ENCODE data around the gene RPA1. TPM values are rescaled to one million over a fixed set of nuclear protein-coding genes. Genes with fewer than 3 reads are reported as not detected.

Gene RPA1
- total RNA-seq, 1 donor from 2014 or later: 30.9 TPM

- intact Hi-C loops (cut with DNase I): no loop called here
- TF ChIP-seq POLR2AphosphoS5 (IDR thresholded peaks at IDR 0.05; ENCODE audit: insufficient read depth in 1 of 2, low read depth in 1 of 2): no peak
- no peak for TF ChIP-seq CTCF (IDR thresholded peaks at IDR 0.05)
- TF ChIP-seq POLR2A (IDR thresholded peaks at IDR 0.05): no peak
- Histone ChIP-seq H3K9me3 (no peaks in the 10 kb centered on the region), H3K27me3 (no peaks in the 10 kb centered on the region), H3K27ac (no peak overlapping the region), H3K36me3 (no peaks in the 10 kb centered on the region), H3K4me3 (no peak overlapping the region), H3K4me1 (no peaks in the 10 kb centered on the region)
- DNase-seq (ENCODE audit: extremely low spot score in 2 of 2): no peak
These were observed 117.5 kb downstream of the RPA1 start for GRCh38 chr17:1947229-1947742.

- Histone ChIP-seq H3K36me3 (no peaks in the 10 kb centered on the region), H3K27me3 (no peaks in the 10 kb centered on the region), H3K9me3 (no peaks in the 10 kb centered on the region), H3K27ac (no peak overlapping the region), H3K4me3 (no peak overlapping the region), H3K4me1 (no peaks in the 10 kb centered on the region)
- intact Hi-C loops (cut with DNase I): no loop called here
- TF ChIP-seq CTCF (IDR thresholded peaks at IDR 0.05): no peak
- TF ChIP-seq POLR2AphosphoS5 (IDR thresholded peaks at IDR 0.05; ENCODE audit: insufficient read depth in 1 of 2, low read depth in 1 of 2): no peak
- no peak for DNase-seq (ENCODE audit: extremely low spot score in 2 of 2)
These were observed 118.1 kb downstream of the RPA1 start for GRCh38 chr17:1947743-1948516.

- DNase-seq (ENCODE audit: extremely low spot score in 2 of 2): no peak
- H3K36me3 ChIP-seq: no peaks in the 10 kb centered on the region
- H3K4me3 ChIP-seq: no peak overlapping the region
- intact Hi-C loops (cut with DNase I): no loop called here
- no peak overlapping the region for H3K27ac ChIP-seq
- H3K27me3 ChIP-seq: no peaks in the 10 kb centered on the region
- H3K9me3 ChIP-seq: no peaks in the 10 kb centered on the region
- no peaks in the 10 kb centered on the region for H3K4me1 ChIP-seq
- TF ChIP-seq POLR2AphosphoS5 (IDR thresholded peaks at IDR 0.05; ENCODE audit: insufficient read depth in 1 of 2, low read depth in 1 of 2) (no peak), CTCF (IDR thresholded peaks at IDR 0.05) (no peak), POLR2A (IDR thresholded peaks at IDR 0.05) (no peak)
These were observed 118.7 kb downstream of the RPA1 start for GRCh38 chr17:1948517-1948825.

Other genes starting within 250 kb of the RPA1 start
- 5.2 TPM for gene SLC43A2, start 201.2 kb upstream of the RPA1 start, total RNA-seq
- gene SCARF1, start 184.3 kb upstream of the RPA1 start, total RNA-seq: 26.3 TPM
- 7.1 TPM for gene RILP, start 180.1 kb upstream of the RPA1 start, total RNA-seq
- gene PRPF8, start 145.1 kb upstream of the RPA1 start, total RNA-seq: 247 TPM
- gene TLCD2, start 119.6 kb upstream of the RPA1 start, total RNA-seq: 10.8 TPM
- gene WDR81, start 105.3 kb upstream of the RPA1 start, total RNA-seq: 57.2 TPM
- 23.8 TPM for gene SERPINF2, start 87.1 kb upstream of the RPA1 start, total RNA-seq
- 1,040 TPM for gene SERPINF1, start 67.9 kb upstream of the RPA1 start, total RNA-seq
- gene SMYD4, start 103 bp upstream of the RPA1 start, total RNA-seq: 16.7 TPM
- gene RTN4RL1, start 195.3 kb downstream of the RPA1 start, total RNA-seq: 3.7 TPM
- 43.0 TPM for gene DPH1, start 200.1 kb downstream of the RPA1 start, total RNA-seq
- gene OVCA2, start 212.0 kb downstream of the RPA1 start, total RNA-seq: 24.3 TPM
- 33.1 TPM for gene HIC1, start 225.1 kb downstream of the RPA1 start, total RNA-seq